Loucy (cell line): ENCODE measurements around the gene RERE.

Experiments used
- H2AFZ ChIP-seq: fragments of 200-600 bp; sonication (generic); 2 replicates; pipeline ENCODE4 v1.6.0; 2016; ENCODE audit warnings: antibody characterized with exemption, mild to moderate bottlenecking, low read length, moderate library complexity
- H3F3A ChIP-seq: fragments of 200-600 bp; 2 replicates; pipeline ENCODE4 v1.6.0; 2016; ENCODE audit warnings: antibody characterized with exemption, low read depth, mild to moderate bottlenecking
- H3K27me3 ChIP-seq: fragments of 200-600 bp; sonication (generic); 2 replicates; pipeline ENCODE4 v1.6.1; 2014; ENCODE audit warnings: low read length, mild to moderate bottlenecking; ENCODE audit not compliant: insufficient read depth, poor library complexity, severe bottlenecking
- H3K36me3 ChIP-seq: fragments of 200-600 bp; sonication (generic); 2 replicates; pipeline ENCODE4 v1.6.1; 2016; ENCODE audit warnings: low read length; ENCODE audit not compliant: insufficient read depth
- H3K4me1 ChIP-seq: fragments of 200-600 bp; sonication (generic); 2 replicates; pipeline ENCODE4 v1.5.1; 2014; ENCODE audit warnings: low read length, mild to moderate bottlenecking; ENCODE audit not compliant: insufficient read depth, poor library complexity, severe bottlenecking
- H3K4me2 ChIP-seq: fragments of 200-600 bp; sonication (generic); 2 replicates; pipeline ENCODE4 v1.6.0; 2014; ENCODE audit warnings: antibody characterized with exemption, low read length, low read depth, mild to moderate bottlenecking; ENCODE audit not compliant: poor library complexity, severe bottlenecking
- H3K4me3 ChIP-seq: fragments of 200-600 bp; sonication (generic); 2 replicates; pipeline ENCODE4 v1.5.1; 2014; ENCODE audit warnings: low read length, mild to moderate bottlenecking, mixed read lengths; ENCODE audit not compliant: poor library complexity, severe bottlenecking
- H3K79me2 ChIP-seq: fragments of 200-600 bp; sonication (generic); 2 replicates; pipeline ENCODE4 v1.6.1; 2014; ENCODE audit warnings: low read length; ENCODE audit not compliant: insufficient read depth
- H3K9ac ChIP-seq: fragments of 200-600 bp; sonication (generic); 2 replicates; pipeline ENCODE4 v1.6.0; 2014; ENCODE audit warnings: mild to moderate bottlenecking, low read depth, low read length, moderate library complexity; ENCODE audit not compliant: poor library complexity, severe bottlenecking
- H3K9me2 ChIP-seq: fragments of 200-600 bp; sonication (generic); replicated peaks from 2 replicates; pipeline ENCODE4 v1.6.1; 2016; ENCODE audit warnings: low read depth, low read length, mixed read lengths
- H3K9me3 ChIP-seq: fragments of 200-600 bp; sonication (generic); 2 replicates; pipeline ENCODE4 v1.6.1; 2014; ENCODE audit warnings: mild to moderate bottlenecking, antibody characterized with exemption, low read length, low read depth; ENCODE audit not compliant: insufficient read depth
- H4K20me1 ChIP-seq: fragments of 200-600 bp; sonication (generic); 2 replicates; pipeline ENCODE4 v1.6.0; 2014; ENCODE audit warnings: antibody characterized with exemption, low read length, mild to moderate bottlenecking; ENCODE audit not compliant: insufficient read depth, poor library complexity, severe bottlenecking
- CTCF ChIP-seq: fragments of 200-600 bp; sonication (generic); conservative IDR thresholded peaks from 2 replicates; pipeline ENCODE4 v1.5.1; 2014; ENCODE audit warnings: mild to moderate bottlenecking, antibody characterized with exemption, low read length
- EZH2phosphoT487 ChIP-seq: fragments of 200-600 bp; IDR thresholded peaks from 2 replicates; pipeline ENCODE4 v1.6.1; 2018; ENCODE audit warnings: antibody characterized with exemption, mild to moderate bottlenecking, moderate library complexity, borderline replicate concordance

The RERE gene

DNA sequence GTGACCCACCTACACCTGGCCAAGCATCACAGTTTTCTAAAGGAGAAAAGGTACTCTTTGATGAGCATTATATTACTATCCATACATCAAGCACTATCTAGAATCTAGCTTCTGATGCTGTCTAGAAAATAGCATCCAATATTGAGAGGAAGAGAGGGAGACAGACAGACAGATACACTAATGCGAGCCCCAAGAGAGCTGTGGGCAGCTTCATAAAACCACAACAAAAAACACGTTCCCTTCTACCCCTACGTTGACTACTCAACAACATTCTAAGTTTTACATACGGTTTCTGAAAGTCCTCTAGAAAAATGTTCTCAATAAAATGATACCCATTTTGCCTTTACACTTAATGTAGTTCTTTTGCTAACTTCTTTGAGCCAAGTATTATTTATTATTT is 277.8 kb downstream of the RERE start:
- no peaks in the 10 kb centered on the region for H4K20me1 ChIP-seq
- peaks cover 10% of the 10 kb centered on the region for H3K4me1 ChIP-seq
- H2AFZ ChIP-seq: no peak overlapping the region

GRCh38 chr1:8538502-8538901 is 278.9 kb downstream of the RERE start:
- no peak overlapping the region for H3K4me3 ChIP-seq
- H3K9me2 ChIP-seq: no peaks in the 10 kb centered on the region
- no peaks in the 10 kb centered on the region; the same call in 1 of the 2 replicates for H3K79me2 ChIP-seq
- H3K4me1 ChIP-seq: peaks cover 10% of the 10 kb centered on the region
- H3K4me2 ChIP-seq: no peak overlapping the region
- TF ChIP-seq EZH2phosphoT487: no peak
- TF ChIP-seq CTCF: no peak
- no peaks in the 10 kb centered on the region for H4K20me1 ChIP-seq
- H2AFZ ChIP-seq: no peak overlapping the region
- peaks cover 9% of the 10 kb centered on the region; the same call in 1 of the 2 replicates for H3K36me3 ChIP-seq
- no peaks in the 10 kb centered on the region for H3K27me3 ChIP-seq
- H3K9ac ChIP-seq: no peak overlapping the region
- no peaks in the 10 kb centered on the region for H3K9me3 ChIP-seq
- no peaks in the 10 kb centered on the region for H3F3A ChIP-seq

More for the DNA sequence above, 277.8 kb downstream of the RERE start:
- Histone ChIP-seq H3K4me2 (peak overlapping the region; percentile 11), H3K36me3 (peaks cover 12% of the 10 kb centered on the region; the same call in 1 of the 2 replicates), H3K9me3 (no peaks in the 10 kb centered on the region), H3K4me3 (no peak overlapping the region), H3F3A (no peaks in the 10 kb centered on the region), H3K79me2 (no peaks in the 10 kb centered on the region; the same call in 1 of the 2 replicates), H3K9me2 (no peaks in the 10 kb centered on the region), H3K27me3 (no peaks in the 10 kb centered on the region), H3K9ac (no peak overlapping the region)
- TF ChIP-seq CTCF (no peak), EZH2phosphoT487 (no peak)

- H3K9me2 ChIP-seq: no peaks in the 10 kb centered on the region
- H3K79me2 ChIP-seq: no peaks in the 10 kb centered on the region; the same call in 1 of the 2 replicates
- peaks cover 10% of the 10 kb centered on the region for H3K4me1 ChIP-seq
- H3K9ac ChIP-seq: no peak overlapping the region
- H4K20me1 ChIP-seq: no peaks in the 10 kb centered on the region
- peaks cover 9% of the 10 kb centered on the region; the same call in 1 of the 2 replicates for H3K36me3 ChIP-seq
- no peak overlapping the region for H2AFZ ChIP-seq
- no peaks in the 10 kb centered on the region for H3K27me3 ChIP-seq
- no peaks in the 10 kb centered on the region for H3K9me3 ChIP-seq
- H3K4me2 ChIP-seq: no peak overlapping the region
- H3K4me3 ChIP-seq: no peak overlapping the region
- TF ChIP-seq EZH2phosphoT487 (no peak), CTCF (no peak)
- H3F3A ChIP-seq: no peaks in the 10 kb centered on the region
Observed at GRCh38 chr1:8537991-8538390, 279.4 kb downstream of the RERE start.
